Tibial artery (tissue), 4 donors: ENCODE measurements around the gene CCDC91.

Experiments used
- DNase-seq, 2 donors: peaks; one replicate each; pipeline ENCODE4 v3.0.0-alpha.2; 2019
- H3K27ac ChIP-seq, 2 donors: fragments of 200-600 bp; sonication (generic) in 1 of 2; 1 replicate in 1 of 2; 2 replicates in 1 of 2; pipeline ENCODE4 v1.5.1; 2018 to 2019; ENCODE audit warnings: mild to moderate bottlenecking in 1 of 2
- H3K27me3 ChIP-seq, 2 donors: fragments of 200-600 bp; sonication (generic) in 1 of 2; one replicate each; pipeline versions ENCODE4 v1.5.1 to v1.6.0; 2016 to 2019
- H3K36me3 ChIP-seq, 3 donors: fragments of 200-600 bp; sonication (generic) in 2 of 3; one replicate each; pipeline ENCODE4 v1.5.1; 2016 to 2019; ENCODE audit warnings: mild to moderate bottlenecking in 2 of 3
- H3K4me1 ChIP-seq, 4 donors: fragments of 200-600 bp; sonication (generic) in 2 of 4; 1 replicate in 3 of 4; 2 replicates in 1 of 4; pipeline ENCODE4 v1.5.1; 2016 to 2019
- H3K4me3 ChIP-seq, 2 donors: fragments of 200-600 bp; sonication (generic) in 1 of 2; 1 replicate in 1 of 2; 2 replicates in 1 of 2; pipeline ENCODE4 v1.5.1; 2018 to 2019; ENCODE audit warnings: mild to moderate bottlenecking in 2 of 2
- H3K9me3 ChIP-seq, 3 donors: fragments of 200-600 bp; sonication (generic) in 1 of 3; one replicate each; pipeline ENCODE4 v1.5.1; 2016 to 2019
- CTCF ChIP-seq, 2 experiments: fragments of 200-600 bp in 1 of 2; fragments of 450-650 bp in 1 of 2; IDR thresholded peaks; one replicate each; pipeline ENCODE4 v1.5.1; 2017 to 2019; ENCODE audit warnings: antibody characterized with exemption in 2 of 2, mild to moderate bottlenecking in 1 of 2, moderate library complexity in 1 of 2
- intact Hi-C: fragments of 100-400 bp; cut with DNase I; formaldehyde crosslinking; loops from one replicate; pipeline ENCODE4 v1.15.0; 2023; ENCODE audit warnings: low total_unique reads

Gene CCDC91

DNA sequence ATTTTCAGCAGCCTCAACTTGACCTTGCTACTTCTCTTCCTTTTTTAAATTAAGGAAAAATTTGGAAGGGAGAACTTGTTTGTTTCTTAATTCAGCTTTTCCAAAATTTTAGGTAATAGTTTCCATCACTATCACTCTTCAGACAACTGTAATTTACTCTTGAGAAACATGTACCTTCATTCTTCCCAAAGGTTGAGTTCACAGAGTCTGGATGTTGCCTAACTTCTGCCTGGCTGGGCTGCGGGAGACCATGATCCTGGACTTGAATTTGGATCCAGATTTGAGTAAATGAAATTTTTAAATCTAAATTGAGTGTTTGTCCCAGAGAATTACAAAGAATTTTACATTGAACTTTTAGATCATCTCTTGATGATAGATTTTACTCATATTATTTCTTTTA, 193.1 kb downstream of the CCDC91 start:
- Histone ChIP-seq H3K9me3 (no peaks in the 10 kb centered on the region), H3K4me1 (peaks cover 0 to 5% (median 2%) of the 10 kb centered on the region in 4 donors), H3K36me3 (no peaks in the 10 kb centered on the region), H3K4me3 (no peak overlapping the region), H3K27ac (no peak overlapping the region), H3K27me3 (no peaks in the 10 kb centered on the region)
- intact Hi-C loops = no loop called here
- DNase-seq = peak in 1 of 2 donors; percentile 23
- no peak for TF ChIP-seq CTCF (IDR thresholded peaks at IDR 0.05)

GRCh38 chr12:28388879-28389278, 198.6 kb downstream of the CCDC91 start:
- no peak for TF ChIP-seq CTCF (IDR thresholded peaks at IDR 0.05)
- intact Hi-C loops = no loop called here

DNA sequence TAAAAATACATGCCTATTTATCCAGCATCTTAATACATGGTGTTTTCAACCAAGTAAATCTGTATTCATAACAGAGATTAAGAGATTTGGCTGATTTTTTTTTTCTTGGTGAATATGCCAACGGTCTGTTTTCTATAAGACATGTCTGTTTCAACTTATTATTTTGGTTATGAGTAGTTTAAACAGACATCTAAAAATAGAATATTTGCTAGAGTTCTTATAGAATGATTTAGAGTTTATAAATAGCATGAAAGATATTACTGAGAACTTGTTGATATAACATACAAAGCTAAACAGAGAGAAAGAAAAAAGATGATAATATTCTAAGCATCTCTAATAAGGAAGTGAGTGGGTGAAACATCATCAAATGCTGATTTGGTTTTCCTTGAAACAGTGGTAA, 199.9 kb downstream of the CCDC91 start:
- no peak overlapping the region for H3K4me3 ChIP-seq
- no peak for TF ChIP-seq CTCF (IDR thresholded peaks at IDR 0.05)
- H3K9me3 ChIP-seq = no peaks in the 10 kb centered on the region
- no peaks in the 10 kb centered on the region for H3K27me3 ChIP-seq
- H3K4me1 ChIP-seq = peaks cover 0 to 20% (median 6%) of the 10 kb centered on the region in 4 donors
- H3K36me3 ChIP-seq = peaks cover 0 to 5% (median 5%) of the 10 kb centered on the region in 3 donors
- intact Hi-C loops = no loop called here
- no peak for DNase-seq
- H3K27ac ChIP-seq = no peak overlapping the region

More at GRCh38 chr12:28388879-28389278, 198.6 kb downstream of the CCDC91 start:
- H3K27me3 ChIP-seq = no peaks in the 10 kb centered on the region
- peaks cover 0 to under 1% (median 0%) of the 10 kb centered on the region in 3 donors for H3K36me3 ChIP-seq
- DNase-seq = no peak
- H3K4me1 ChIP-seq = peaks cover 0 to 20% (median 6%) of the 10 kb centered on the region in 4 donors
- no peaks in the 10 kb centered on the region for H3K9me3 ChIP-seq
- H3K4me3 ChIP-seq = no peak overlapping the region
- no peak overlapping the region for H3K27ac ChIP-seq

GRCh38 chr12:28390761-28391385, 200.6 kb downstream of the CCDC91 start:
- Histone ChIP-seq H3K4me1 (peaks cover 0 to 20% (median 6%) of the 10 kb centered on the region in 4 donors), H3K27ac (no peak overlapping the region), H3K27me3 (no peaks in the 10 kb centered on the region), H3K4me3 (no peak overlapping the region), H3K9me3 (no peaks in the 10 kb centered on the region), H3K36me3 (peaks cover 0 to 10% (median 8%) of the 10 kb centered on the region in 3 donors)
- TF ChIP-seq CTCF (IDR thresholded peaks at IDR 0.05) = no peak
- no peak for DNase-seq
- intact Hi-C loops = no loop called here

- intact Hi-C loops = no loop called here
- H3K27ac ChIP-seq = no peak overlapping the region
- no peak for TF ChIP-seq CTCF (IDR thresholded peaks at IDR 0.05)
Observed at GRCh38 chr12:28409892-28410291, 219.6 kb downstream of the CCDC91 start.

More at GRCh38 chr12:28409892-28410291, 219.6 kb downstream of the CCDC91 start:
- Histone ChIP-seq H3K36me3 (peaks cover 0 to 7% (median 7%) of the 10 kb centered on the region in 3 donors), H3K4me3 (no peak overlapping the region), H3K9me3 (no peaks in the 10 kb centered on the region), H3K4me1 (no peaks in the 10 kb centered on the region), H3K27me3 (no peaks in the 10 kb centered on the region)
- no peak for DNase-seq
